ENCODE measurements around the gene TWSG1. TPM values are rescaled to one million over a fixed set of nuclear protein-coding genes. Genes with fewer than 3 reads are reported as not detected.

TWSG1 gene
- total and polyA plus RNA-seq, 2 of the 13 experiments (the other 11 are each of a cell fraction or from before 2014, with no cell fraction given) = 6.6 to 9.4 TPM

DNA sequence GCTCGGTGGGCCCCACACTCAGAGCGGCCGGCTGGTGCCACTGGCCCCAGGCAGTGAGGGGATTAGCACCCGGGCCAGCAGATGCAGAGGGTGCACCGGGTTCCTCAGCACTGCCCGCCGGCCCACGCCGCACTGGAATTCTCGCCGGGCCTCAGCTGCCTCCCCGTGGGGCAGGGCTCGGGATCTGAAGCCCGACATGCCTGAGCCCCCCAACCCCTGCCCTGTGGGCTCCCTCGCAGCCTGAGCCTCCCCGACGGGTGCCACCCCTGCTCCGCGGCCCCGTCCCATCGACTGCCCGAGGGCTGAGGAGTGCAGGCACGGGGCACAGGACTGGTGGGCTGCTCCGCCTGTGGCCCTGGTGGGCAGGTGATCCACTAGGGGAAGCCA, 37.6 kb upstream of the TWSG1 start:
- no peak for ATAC-seq
- no peak overlapping the region for H3K9ac ChIP-seq (ENCODE audit: insufficient read depth, low read depth, low read length)
- no peak overlapping the region for H3K4me3 ChIP-seq (replicated peaks in 1 of 3; ENCODE audit: insufficient read depth in 1 of 3, low read depth in 2 of 3, low read length in 3 of 3)
- in situ Hi-C loops (cut with HindIII; ENCODE audit: extremely low pct_ligation_motif_present, low pct_unique_long_range_greater_than_20kb) (no loop called here), intact Hi-C loops (cut with micrococcal nuclease; ENCODE audit: unreplicated experiment) (no loop called here)
- H2AFZ ChIP-seq (ENCODE audit: low read length) = no peak overlapping the region
- ChIA-PET POLR2A (no interaction called here), CTCF (ENCODE audit: low intra/inter-chr PET ratio, low total read pairs) (no interaction called here)
- no peaks in the 10 kb centered on the region for H3K36me3 ChIP-seq (replicated peaks in 1 of 2; ENCODE audit: control insufficient read depth in 1 of 2, insufficient read depth in 2 of 2, low read length in 2 of 2)
- no peaks in the 10 kb centered on the region; a peak in 1 of 5 replicates for H3K27me3 ChIP-seq (ENCODE audit: control insufficient read depth in 1 of 2, insufficient read depth in 2 of 2, low read length in 2 of 2)
- no peaks in the 10 kb centered on the region for H3K79me2 ChIP-seq (ENCODE audit: insufficient read depth, low read length)
- WGBS (ENCODE audit: low lambda C conversion rate) = 53% methylated on average over 4 of the region's 24 CpGs
- no peak overlapping the region for H3K4me2 ChIP-seq (ENCODE audit: low read depth, low read length)
- no peak overlapping the region for H3K27ac ChIP-seq (ENCODE audit: extremely low read length, insufficient read depth, low read length)
- no peaks in the 10 kb centered on the region for H4K20me1 ChIP-seq (ENCODE audit: insufficient read depth, low read length)
- no TSS peak for BruUV-seq (replicated peaks)
- peaks cover 5% of the 10 kb centered on the region; the same call in 1 of the 2 replicates for H3K4me1 ChIP-seq (ENCODE audit: insufficient read depth, low read length)
- FAIRE-seq = no peak
- no peak for DNase-seq (ENCODE audit: low spot score)
- TF ChIP-seq ZNF597 (CRISPR knock-in tag; IDR thresholded peaks at IDR 0.05) (no peak), KMT2B (CRISPR knock-in tag; IDR thresholded peaks at IDR 0.05) (no peak), ZNF577 (CRISPR knock-in tag; IDR thresholded peaks at IDR 0.05; ENCODE audit: borderline replicate concordance, low read depth) (no peak), RXRA (CRISPR knock-in tag; IDR thresholded peaks at IDR 0.05) (no peak), CC2D1A (CRISPR knock-in tag; IDR thresholded peaks at IDR 0.05) (no peak), RCOR2 (CRISPR knock-in tag; IDR thresholded peaks at IDR 0.05) (no peak), KDM4B (CRISPR knock-in tag; IDR thresholded peaks at IDR 0.05) (no peak), ZC3H13 (CRISPR knock-in tag; IDR thresholded peaks at IDR 0.05) (no peak), ZNF557 (CRISPR knock-in tag; IDR thresholded peaks at IDR 0.05) (no peak), NFKB2 (CRISPR knock-in tag; IDR thresholded peaks at IDR 0.05; ENCODE audit: borderline replicate concordance) (no peak), TFAP4 (IDR thresholded peaks at IDR 0.05; ENCODE audit: borderline replicate concordance, low read depth) (no peak), RXRB (CRISPR knock-in tag; IDR thresholded peaks at IDR 0.05; ENCODE audit: borderline replicate concordance) (no peak), CSRNP1 (CRISPR knock-in tag; IDR thresholded peaks at IDR 0.05) (no peak), JUN (CRISPR knock-in tag; IDR thresholded peaks at IDR 0.05) (no peak), TOPORS (CRISPR knock-in tag; IDR thresholded peaks at IDR 0.05) (no peak)
- TF ChIP-seq, protein P1, sequence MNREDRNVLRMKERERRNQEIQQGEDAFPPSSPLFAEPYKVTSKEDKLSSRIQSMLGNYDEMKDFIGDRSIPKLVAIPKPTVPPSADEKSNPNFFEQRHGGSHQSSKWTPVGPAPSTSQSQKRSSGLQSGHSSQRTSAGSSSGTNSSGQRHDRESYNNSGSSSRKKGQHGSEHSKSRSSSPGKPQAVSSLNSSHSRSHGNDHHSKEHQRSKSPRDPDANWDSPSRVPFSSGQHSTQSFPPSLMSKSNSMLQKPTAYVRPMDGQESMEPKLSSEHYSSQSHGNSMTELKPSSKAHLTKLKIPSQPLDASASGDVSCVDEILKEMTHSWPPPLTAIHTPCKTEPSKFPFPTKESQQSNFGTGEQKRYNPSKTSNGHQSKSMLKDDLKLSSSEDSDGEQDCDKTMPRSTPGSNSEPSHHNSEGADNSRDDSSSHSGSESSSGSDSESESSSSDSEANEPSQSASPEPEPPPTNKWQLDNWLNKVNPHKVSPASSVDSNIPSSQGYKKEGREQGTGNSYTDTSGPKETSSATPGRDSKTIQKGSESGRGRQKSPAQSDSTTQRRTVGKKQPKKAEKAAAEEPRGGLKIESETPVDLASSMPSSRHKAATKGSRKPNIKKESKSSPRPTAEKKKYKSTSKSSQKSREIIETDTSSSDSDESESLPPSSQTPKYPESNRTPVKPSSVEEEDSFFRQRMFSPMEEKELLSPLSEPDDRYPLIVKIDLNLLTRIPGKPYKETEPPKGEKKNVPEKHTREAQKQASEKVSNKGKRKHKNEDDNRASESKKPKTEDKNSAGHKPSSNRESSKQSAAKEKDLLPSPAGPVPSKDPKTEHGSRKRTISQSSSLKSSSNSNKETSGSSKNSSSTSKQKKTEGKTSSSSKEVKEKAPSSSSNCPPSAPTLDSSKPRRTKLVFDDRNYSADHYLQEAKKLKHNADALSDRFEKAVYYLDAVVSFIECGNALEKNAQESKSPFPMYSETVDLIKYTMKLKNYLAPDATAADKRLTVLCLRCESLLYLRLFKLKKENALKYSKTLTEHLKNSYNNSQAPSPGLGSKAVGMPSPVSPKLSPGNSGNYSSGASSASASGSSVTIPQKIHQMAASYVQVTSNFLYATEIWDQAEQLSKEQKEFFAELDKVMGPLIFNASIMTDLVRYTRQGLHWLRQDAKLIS (CRISPR knock-in tag; IDR thresholded peaks at IDR 0.05) = no peak
- peaks cover 11% of the 10 kb centered on the region for H3K9me3 ChIP-seq (ENCODE audit: low read length)

Data from HepG2 (cell line).